Measurements from ENCODE around the gene NTN1. TPM values are rescaled to one million over a fixed set of nuclear protein-coding genes. Genes with fewer than 3 reads are reported as not detected.
A peak's percentile ranks its signal among the peaks of the same experiment; 100 is the strongest.
"Not testable (repeated sequence)": the region's sequence is repeated elsewhere in the genome, so short reads cannot be mapped to it uniquely, and the experiment has no call there.

The NTN1 gene
- total RNA-seq, 1 experiment from 2014 or later: not detected

DNA sequence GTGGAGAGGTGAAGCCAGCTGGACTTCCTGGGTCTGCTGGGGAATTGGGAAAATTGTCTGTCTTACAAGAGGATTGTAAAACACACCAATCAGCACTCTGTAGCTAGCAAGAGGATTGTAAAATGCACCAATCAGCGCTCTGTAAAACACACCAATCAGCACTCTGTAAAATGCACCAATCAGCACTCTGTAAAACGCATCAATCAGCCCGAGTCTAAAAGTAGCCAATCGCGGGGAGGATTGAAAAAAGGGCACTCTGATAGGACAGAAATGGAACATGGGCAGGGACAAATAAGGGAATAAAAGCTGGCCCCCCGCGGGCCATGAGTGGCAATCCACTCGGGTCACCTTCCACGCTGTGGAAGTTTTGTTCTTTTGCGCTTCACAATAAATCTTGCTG, 130.4 kb downstream of the NTN1 start:
- not testable (repeated sequence) for DNase-seq (ENCODE audit: low read depth)

- no peak for DNase-seq (ENCODE audit: low read depth)
These were observed 137.5 kb downstream of the NTN1 start for GRCh38 chr17:9158544-9159452.

DNA sequence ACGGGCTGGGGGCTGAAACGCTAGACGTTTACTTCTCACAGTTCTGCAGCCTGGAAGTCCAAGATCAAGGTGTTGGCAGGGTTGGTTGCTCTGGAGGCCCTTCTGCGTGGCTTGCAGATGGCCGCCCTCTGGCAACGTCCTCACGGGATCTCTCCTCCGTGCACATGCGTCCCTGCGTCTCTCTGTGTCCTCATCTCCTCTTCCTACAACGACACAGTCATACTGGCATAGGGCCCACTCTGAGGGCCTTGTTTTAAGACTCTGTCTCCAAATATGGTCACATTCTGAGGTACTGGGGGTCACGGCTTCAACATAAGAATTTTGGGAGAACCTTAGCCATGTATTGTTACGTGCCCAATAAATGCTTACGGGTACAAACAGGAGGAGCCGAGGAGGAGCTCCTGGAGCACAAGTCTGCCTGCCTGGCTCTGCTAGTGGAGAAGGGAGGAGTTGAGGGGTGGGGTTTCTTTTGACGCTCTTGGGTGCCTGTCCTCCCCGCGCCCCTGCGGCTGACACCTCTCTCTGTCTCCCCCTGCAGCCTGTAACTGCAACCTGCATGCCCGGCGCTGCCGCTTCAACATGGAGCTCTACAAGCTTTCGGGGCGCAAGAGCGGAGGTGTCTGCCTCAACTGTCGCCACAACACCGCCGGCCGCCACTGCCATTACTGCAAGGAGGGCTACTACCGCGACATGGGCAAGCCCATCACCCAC, 141.1 kb downstream of the NTN1 start:
- no peak for DNase-seq (ENCODE audit: low read depth)

DNA sequence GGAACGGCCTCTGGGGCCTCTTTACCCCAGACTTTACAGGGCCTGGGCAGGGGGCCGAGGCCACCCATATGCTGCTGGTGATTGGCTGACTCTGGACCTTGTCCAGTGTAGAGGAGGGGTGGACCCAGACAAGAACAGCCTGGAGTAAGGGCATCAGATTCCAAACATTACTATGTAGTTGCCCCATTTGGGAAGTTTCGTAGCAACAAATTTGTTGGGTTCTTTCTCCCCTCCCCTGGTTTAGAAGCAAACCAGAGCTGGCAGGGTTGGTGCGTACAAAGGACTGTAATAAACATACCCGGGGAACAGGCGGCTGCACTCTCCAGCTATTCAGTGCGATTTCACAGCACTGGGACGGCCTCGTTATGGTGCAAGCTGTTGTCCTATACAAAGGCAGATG, 145.5 kb downstream of the NTN1 start:
- no peak for DNase-seq (ENCODE audit: low read depth)

- DNase-seq (ENCODE audit: low read depth): no peak
These were observed 146.1 kb downstream of the NTN1 start for GRCh38 chr17:9167379-9167778.

- DNase-seq (ENCODE audit: low read depth): peak; percentile 29
These were observed 147.8 kb downstream of the NTN1 start for GRCh38 chr17:9169116-9169515.

DNA sequence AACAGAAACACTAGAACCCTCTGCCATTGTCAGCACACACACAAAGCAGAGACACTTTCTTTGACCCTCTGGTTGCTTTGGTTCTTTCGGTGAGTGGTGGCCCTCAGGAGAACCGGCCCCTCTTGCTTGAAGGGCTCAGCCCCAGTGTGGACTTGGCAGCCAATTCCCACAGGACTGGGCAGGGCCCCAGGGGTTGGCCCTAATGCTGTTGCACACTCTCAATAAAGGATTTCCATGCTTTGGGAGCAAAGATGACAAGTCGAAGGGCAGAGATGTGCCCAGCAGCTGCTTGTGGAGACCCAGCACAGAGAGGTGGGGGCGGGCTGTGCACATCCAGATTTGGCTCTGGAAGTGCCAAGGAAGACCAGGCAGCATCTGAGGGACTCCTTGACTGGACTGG, 149.0 kb downstream of the NTN1 start:
- no peak for DNase-seq (ENCODE audit: low read depth)

DNA sequence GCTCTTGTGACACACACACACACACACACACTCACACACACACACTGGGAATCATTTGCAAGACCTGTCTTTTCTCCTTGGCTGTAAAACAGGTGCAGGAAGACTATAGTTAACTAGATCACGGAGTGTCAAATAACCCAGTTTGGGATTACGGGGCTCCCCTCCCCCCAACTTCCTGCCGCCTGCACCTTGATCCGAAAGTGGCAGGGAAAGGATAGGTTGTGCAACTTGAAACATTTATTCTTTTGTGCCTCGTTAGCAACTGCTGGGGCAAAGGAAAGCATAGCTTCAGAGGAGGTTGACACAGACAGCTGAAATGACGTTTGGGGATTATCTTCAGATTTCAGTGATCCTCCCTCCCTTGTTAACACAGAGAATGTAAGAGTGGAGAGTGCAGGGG, 149.5 kb downstream of the NTN1 start:
- no peak for DNase-seq (ENCODE audit: low read depth)

- no peak for DNase-seq (ENCODE audit: low read depth)
These were observed 152.2 kb downstream of the NTN1 start for GRCh38 chr17:9173386-9173983.

- no peak for DNase-seq (ENCODE audit: low read depth)
These were observed 153.0 kb downstream of the NTN1 start for GRCh38 chr17:9174312-9174711.

- DNase-seq (ENCODE audit: low read depth): no peak
These were observed 153.7 kb downstream of the NTN1 start for GRCh38 chr17:9174779-9175574.

- no peak for DNase-seq (ENCODE audit: low read depth)
These were observed 154.6 kb downstream of the NTN1 start for GRCh38 chr17:9175700-9176467.

- no peak for DNase-seq (ENCODE audit: low read depth)
These were observed 155.9 kb downstream of the NTN1 start for GRCh38 chr17:9177212-9177611.

DNA sequence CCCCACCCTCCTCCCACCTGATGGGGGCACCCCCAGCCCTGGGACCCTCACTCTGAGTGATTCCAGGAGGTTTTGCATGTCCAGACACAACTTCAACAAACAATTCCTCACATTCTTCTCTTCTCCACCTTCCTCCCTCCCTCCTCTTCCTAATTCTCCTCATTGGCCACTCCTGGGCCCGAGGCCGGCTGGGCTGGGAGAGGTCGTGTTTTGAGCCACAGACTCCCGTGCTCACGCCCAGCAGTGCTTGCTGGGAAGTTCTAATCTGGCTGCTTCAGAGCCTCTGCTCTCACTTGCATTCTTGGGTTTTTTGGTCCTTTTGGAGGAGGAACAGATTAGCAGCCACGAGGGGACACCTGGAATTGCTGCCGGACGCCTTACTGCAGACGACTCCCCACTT, 157.0 kb downstream of the NTN1 start:
- no peak for DNase-seq (ENCODE audit: low read depth)

DNA sequence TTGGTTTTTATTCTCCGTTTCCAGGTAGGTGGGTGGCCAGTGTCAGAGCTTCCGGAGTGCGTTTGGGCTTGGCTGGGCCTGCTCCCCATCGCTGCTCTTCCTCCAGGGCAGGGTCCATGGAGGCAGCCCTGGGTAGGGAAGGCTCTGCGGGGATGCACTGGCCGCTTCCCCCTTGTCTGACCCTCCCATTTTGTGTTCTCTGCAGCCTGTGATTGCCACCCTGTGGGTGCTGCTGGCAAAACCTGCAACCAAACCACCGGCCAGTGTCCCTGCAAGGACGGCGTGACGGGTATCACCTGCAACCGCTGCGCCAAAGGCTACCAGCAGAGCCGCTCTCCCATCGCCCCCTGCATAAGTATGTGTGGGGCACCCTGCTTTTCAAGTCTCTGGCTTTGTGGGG, 158.3 kb downstream of the NTN1 start:
- DNase-seq (ENCODE audit: low read depth): no peak

GRCh38 chr17:9181640-9182039, 160.3 kb downstream of the NTN1 start:
- DNase-seq (ENCODE audit: low read depth): no peak

GRCh38 chr17:9183306-9183705, 162.0 kb downstream of the NTN1 start:
- DNase-seq (ENCODE audit: low read depth): no peak

DNA sequence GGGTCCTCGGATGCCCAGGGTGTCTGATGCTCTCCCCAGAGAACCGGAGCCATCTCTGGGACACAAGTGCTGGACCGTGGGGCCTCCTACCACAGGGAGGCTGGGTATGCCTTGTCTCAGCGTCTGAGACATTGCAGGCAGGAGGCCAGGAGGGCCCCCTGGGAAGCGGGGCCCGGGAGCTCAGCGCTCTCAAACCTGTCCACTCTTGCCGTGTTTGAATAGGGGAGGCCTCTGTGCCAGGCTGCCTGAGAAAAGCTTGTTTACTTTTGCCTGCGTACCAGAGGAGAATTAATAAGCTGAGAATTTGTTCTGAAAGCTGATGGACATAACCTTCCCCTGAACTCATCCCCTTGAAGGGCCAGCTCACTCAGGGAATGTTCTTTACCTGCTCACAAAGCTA, 163.8 kb downstream of the NTN1 start:
- no peak for DNase-seq (ENCODE audit: low read depth)

DNA sequence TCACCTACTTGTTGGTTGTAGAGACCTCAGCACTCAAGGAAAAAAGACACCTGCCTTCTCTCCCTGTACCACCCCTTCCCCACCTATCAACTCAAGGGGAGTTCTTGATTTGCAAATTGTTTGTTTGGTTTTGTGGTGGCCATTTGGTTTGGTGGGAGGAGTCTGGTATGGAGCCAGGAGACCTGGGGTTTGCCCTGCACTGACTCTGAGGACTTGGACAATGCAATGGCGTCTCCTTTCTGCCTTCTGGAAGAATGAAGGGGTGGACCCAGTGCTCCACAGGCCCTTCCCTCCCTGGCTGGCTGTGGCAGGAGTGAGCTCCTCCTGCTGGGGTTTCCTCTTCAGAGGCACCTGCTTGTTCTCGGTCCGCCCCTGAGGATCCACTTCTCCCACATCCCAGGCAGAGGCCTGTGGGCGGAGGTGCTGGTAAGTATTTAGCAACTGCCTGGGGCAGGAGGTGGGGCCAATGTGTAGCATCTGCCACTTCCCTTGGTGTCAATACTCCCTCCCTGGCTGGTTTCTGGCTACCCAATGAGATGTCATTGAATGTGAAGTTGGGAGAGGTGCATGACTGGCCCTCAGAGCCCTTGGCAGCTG, 164.5 kb downstream of the NTN1 start:
- no peak for DNase-seq (ENCODE audit: low read depth)

DNA sequence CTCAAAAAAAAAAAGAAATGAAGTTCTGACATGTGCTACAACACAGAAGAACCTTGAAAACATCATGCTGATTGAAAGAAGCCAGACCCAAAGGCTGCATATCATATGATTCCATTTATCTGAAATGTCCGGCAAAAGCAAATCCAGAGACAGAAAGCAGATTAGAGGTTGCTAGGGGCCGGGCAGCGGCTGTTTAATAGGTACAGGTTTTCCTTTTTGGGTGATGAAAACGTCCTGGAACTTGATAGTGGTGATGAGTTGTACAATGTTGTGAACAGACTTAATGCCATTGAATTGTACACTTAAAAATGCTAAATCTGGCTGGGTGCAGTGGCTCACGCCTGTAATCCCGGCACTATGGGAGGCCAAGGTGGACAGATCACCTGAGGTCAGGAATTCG, 166.5 kb downstream of the NTN1 start:
- no peak for DNase-seq (ENCODE audit: low read depth)
